NCI-H446 treated with DMSO at 0.1 percent for 48 hours (cell line): Measurements from ENCODE around the gene NTRK3.
"Not testable (repeated sequence)": the region's sequence is repeated elsewhere in the genome, so short reads cannot be mapped to it uniquely, and the experiment has no call there.

Experiments
- DNase-seq: peaks from one replicate; lab custom pipeline; 2025; lab: John Stamatoyannopoulos, UW

NTRK3 gene

GRCh38 chr15:88073391-88073691 is 183.2 kb downstream of the NTRK3 start:
- no peak for DNase-seq

GRCh38 chr15:88072598-88073390 is 183.7 kb downstream of the NTRK3 start:
- DNase-seq, result no peak

GRCh38 chr15:88072133-88072532 is 184.4 kb downstream of the NTRK3 start:
- DNase-seq, result not testable (repeated sequence)

- no peak for DNase-seq
Measured at GRCh38 chr15:88071141-88071540, 185.4 kb downstream of the NTRK3 start.

- DNase-seq, result peak; percentile 75
Measured at GRCh38 chr15:88069561-88069960, 187.0 kb downstream of the NTRK3 start.

GRCh38 chr15:88067331-88067685 is 189.2 kb downstream of the NTRK3 start:
- DNase-seq, result no peak

- DNase-seq, result no peak
Measured at GRCh38 chr15:88066636-88067330, 189.8 kb downstream of the NTRK3 start.

GRCh38 chr15:88061452-88061851 is 195.1 kb downstream of the NTRK3 start:
- peak; percentile 18 for DNase-seq

GRCh38 chr15:88060383-88060782 is 196.2 kb downstream of the NTRK3 start:
- no peak for DNase-seq

- DNase-seq, result peak; percentile 52
Measured at GRCh38 chr15:88057836-88058235, 198.7 kb downstream of the NTRK3 start.

- DNase-seq, result no peak
Measured at GRCh38 chr15:88049506-88049905, 207.0 kb downstream of the NTRK3 start.

GRCh38 chr15:88048755-88049154 is 207.8 kb downstream of the NTRK3 start:
- DNase-seq, result no peak

- DNase-seq, result no peak
Measured at GRCh38 chr15:88048237-88048636, 208.3 kb downstream of the NTRK3 start.

- no peak for DNase-seq
Measured at GRCh38 chr15:88046576-88047129, 209.9 kb downstream of the NTRK3 start.

- DNase-seq, result no peak
Measured at GRCh38 chr15:88043396-88043795, 213.1 kb downstream of the NTRK3 start.

- DNase-seq, result no peak
Measured at GRCh38 chr15:88042047-88042446, 214.5 kb downstream of the NTRK3 start.

GRCh38 chr15:88040516-88040915 is 216.0 kb downstream of the NTRK3 start:
- no peak for DNase-seq

- DNase-seq, result no peak
Measured at GRCh38 chr15:88038261-88038660, 218.3 kb downstream of the NTRK3 start.

GRCh38 chr15:88036154-88036839 is 220.2 kb downstream of the NTRK3 start:
- no peak for DNase-seq

- no peak for DNase-seq
Measured at GRCh38 chr15:88035381-88035780, 221.2 kb downstream of the NTRK3 start.

GRCh38 chr15:88033421-88033820 is 223.1 kb downstream of the NTRK3 start:
- DNase-seq, result not testable (repeated sequence)

- no peak for DNase-seq
Measured at GRCh38 chr15:88032787-88033186, 223.8 kb downstream of the NTRK3 start.

GRCh38 chr15:88031461-88031860 is 225.1 kb downstream of the NTRK3 start:
- DNase-seq, result no peak
